Measurements from ENCODE around the gene SSUH2.

DNA sequence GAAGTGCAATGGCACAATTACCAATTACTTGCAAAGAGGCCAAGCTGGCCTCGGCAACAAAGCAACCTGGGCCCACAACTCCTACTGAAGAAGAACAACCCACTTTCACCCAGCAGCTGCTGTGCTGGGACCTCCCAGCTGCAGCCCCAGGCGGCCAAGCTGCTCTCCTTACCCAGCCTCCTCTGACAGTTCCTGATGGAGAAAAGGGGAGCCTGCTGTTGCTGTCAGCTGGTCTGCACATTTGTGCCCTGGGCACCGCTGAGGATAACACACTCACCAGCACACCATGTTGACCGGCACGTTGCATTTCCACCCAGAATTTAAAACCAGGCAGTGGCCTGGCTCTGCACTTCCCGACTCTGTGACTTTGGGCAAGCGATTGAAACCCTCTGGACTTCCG is 33.6 kb downstream of the SSUH2 start:
- TF ChIP-seq, protein P1, sequence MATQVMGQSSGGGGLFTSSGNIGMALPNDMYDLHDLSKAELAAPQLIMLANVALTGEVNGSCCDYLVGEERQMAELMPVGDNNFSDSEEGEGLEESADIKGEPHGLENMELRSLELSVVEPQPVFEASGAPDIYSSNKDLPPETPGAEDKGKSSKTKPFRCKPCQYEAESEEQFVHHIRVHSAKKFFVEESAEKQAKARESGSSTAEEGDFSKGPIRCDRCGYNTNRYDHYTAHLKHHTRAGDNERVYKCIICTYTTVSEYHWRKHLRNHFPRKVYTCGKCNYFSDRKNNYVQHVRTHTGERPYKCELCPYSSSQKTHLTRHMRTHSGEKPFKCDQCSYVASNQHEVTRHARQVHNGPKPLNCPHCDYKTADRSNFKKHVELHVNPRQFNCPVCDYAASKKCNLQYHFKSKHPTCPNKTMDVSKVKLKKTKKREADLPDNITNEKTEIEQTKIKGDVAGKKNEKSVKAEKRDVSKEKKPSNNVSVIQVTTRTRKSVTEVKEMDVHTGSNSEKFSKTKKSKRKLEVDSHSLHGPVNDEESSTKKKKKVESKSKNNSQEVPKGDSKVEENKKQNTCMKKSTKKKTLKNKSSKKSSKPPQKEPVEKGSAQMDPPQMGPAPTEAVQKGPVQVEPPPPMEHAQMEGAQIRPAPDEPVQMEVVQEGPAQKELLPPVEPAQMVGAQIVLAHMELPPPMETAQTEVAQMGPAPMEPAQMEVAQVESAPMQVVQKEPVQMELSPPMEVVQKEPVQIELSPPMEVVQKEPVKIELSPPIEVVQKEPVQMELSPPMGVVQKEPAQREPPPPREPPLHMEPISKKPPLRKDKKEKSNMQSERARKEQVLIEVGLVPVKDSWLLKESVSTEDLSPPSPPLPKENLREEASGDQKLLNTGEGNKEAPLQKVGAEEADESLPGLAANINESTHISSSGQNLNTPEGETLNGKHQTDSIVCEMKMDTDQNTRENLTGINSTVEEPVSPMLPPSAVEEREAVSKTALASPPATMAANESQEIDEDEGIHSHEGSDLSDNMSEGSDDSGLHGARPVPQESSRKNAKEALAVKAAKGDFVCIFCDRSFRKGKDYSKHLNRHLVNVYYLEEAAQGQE (IDR thresholded peaks at IDR 0.05; ENCODE audit: unreplicated experiment): no peak
- TF ChIP-seq, protein P2, sequence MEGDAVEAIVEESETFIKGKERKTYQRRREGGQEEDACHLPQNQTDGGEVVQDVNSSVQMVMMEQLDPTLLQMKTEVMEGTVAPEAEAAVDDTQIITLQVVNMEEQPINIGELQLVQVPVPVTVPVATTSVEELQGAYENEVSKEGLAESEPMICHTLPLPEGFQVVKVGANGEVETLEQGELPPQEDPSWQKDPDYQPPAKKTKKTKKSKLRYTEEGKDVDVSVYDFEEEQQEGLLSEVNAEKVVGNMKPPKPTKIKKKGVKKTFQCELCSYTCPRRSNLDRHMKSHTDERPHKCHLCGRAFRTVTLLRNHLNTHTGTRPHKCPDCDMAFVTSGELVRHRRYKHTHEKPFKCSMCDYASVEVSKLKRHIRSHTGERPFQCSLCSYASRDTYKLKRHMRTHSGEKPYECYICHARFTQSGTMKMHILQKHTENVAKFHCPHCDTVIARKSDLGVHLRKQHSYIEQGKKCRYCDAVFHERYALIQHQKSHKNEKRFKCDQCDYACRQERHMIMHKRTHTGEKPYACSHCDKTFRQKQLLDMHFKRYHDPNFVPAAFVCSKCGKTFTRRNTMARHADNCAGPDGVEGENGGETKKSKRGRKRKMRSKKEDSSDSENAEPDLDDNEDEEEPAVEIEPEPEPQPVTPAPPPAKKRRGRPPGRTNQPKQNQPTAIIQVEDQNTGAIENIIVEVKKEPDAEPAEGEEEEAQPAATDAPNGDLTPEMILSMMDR (conservative IDR thresholded peaks at IDR 0.05; ENCODE audit: low read depth in 2 of 2): no peak
- TF ChIP-seq POLR2AphosphoS5 (IDR thresholded peaks at IDR 0.05; ENCODE audit: low read depth): no peak
- TF ChIP-seq EZH2 (IDR thresholded peaks at IDR 0.05; ENCODE audit: low read depth, unreplicated experiment): no peak
- no peak for TF ChIP-seq EZH2phosphoT487 (IDR thresholded peaks at IDR 0.05; ENCODE audit: unreplicated experiment)
- no peak for TF ChIP-seq STAT1 (IDR thresholded peaks at IDR 0.05; ENCODE audit: unreplicated experiment)
- TF ChIP-seq NANOG (IDR thresholded peaks at IDR 0.05; ENCODE audit: borderline replicate concordance): no peak
- no peak for TF ChIP-seq JUNB (IDR thresholded peaks at IDR 0.05; ENCODE audit: unreplicated experiment)
- TF ChIP-seq CREB1 (CRISPR knock-in tag; IDR thresholded peaks at IDR 0.05; ENCODE audit: low read depth): no peak
- TF ChIP-seq, protein P3, sequence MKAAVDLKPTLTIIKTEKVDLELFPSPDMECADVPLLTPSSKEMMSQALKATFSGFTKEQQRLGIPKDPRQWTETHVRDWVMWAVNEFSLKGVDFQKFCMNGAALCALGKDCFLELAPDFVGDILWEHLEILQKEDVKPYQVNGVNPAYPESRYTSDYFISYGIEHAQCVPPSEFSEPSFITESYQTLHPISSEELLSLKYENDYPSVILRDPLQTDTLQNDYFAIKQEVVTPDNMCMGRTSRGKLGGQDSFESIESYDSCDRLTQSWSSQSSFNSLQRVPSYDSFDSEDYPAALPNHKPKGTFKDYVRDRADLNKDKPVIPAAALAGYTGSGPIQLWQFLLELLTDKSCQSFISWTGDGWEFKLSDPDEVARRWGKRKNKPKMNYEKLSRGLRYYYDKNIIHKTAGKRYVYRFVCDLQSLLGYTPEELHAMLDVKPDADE (IDR thresholded peaks at IDR 0.05): no peak
- no peak for TF ChIP-seq ZNF331 (CRISPR knock-in tag; IDR thresholded peaks at IDR 0.05; ENCODE audit: low read depth)
